Measurements from ENCODE around the gene CP.
"Not testable (repeated sequence)": the region's sequence is repeated elsewhere in the genome, so short reads cannot be mapped to it uniquely, and the experiment has no call there.

Gene CP

DNA sequence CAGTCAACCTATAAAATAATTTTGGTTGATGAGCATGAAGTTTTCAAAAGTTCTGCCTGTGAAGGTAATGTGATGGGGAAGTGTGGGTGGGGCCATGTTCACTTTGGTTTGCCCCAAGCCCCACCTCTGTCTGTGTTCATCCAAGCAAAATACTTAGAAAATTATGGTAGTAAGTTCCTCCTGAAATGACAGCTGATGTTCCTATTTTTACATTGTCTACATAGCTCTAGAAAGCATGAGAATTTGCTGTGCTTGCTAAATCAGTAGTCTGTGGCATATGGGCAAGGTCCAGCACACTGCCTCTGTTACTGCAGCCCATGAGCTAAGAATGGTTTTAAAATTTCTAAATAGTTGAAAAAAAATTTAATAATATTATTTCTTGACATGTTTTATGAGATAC is 21.9 kb upstream of the CP start:
- TF ChIP-seq, protein P1, sequence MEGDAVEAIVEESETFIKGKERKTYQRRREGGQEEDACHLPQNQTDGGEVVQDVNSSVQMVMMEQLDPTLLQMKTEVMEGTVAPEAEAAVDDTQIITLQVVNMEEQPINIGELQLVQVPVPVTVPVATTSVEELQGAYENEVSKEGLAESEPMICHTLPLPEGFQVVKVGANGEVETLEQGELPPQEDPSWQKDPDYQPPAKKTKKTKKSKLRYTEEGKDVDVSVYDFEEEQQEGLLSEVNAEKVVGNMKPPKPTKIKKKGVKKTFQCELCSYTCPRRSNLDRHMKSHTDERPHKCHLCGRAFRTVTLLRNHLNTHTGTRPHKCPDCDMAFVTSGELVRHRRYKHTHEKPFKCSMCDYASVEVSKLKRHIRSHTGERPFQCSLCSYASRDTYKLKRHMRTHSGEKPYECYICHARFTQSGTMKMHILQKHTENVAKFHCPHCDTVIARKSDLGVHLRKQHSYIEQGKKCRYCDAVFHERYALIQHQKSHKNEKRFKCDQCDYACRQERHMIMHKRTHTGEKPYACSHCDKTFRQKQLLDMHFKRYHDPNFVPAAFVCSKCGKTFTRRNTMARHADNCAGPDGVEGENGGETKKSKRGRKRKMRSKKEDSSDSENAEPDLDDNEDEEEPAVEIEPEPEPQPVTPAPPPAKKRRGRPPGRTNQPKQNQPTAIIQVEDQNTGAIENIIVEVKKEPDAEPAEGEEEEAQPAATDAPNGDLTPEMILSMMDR (IDR thresholded peaks at IDR 0.05) = no peak
- no peak for DNase-seq (ENCODE audit: low spot score)
- H3K27ac ChIP-seq = no peak overlapping the region
- no peak overlapping the region for H3K4me3 ChIP-seq

DNA sequence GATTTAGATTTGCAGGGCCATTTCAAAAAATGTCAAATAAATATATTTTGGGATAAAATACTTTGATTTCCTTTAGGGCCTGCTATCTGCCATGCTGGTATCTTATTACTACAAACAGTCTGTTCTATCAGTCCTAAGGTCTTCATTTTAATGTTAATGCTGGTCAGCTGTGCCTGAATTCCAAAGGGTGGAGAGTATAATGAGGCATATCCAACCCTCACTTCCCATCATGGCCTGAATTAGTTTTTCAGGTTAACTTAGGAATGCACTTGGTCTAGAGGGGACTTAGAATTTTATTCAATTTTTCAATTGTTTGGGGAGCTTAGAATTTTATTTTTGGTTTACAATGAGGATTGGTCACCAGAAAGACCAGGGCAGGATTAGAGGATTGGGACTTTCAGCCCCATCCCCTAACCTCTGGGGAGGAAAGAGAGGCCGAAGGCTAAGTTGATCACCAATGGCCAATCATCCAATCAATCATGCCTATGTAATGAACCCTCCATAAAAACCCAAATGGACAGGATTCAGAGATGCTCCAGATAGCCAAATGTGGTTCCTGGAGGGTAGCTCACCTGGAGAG is 17.8 kb upstream of the CP start:
- Histone ChIP-seq H3K27ac (no peak overlapping the region), H3K4me3 (no peak overlapping the region)
- no peak for DNase-seq (ENCODE audit: low spot score)
- TF ChIP-seq, protein P1 (IDR thresholded peaks at IDR 0.05) = no peak

- not testable (repeated sequence) for DNase-seq (ENCODE audit: low spot score); H3K4me3 ChIP-seq; H3K27ac ChIP-seq
Measured at GRCh38 chr3:149238268-149238667, 16.6 kb upstream of the CP start.

DNA sequence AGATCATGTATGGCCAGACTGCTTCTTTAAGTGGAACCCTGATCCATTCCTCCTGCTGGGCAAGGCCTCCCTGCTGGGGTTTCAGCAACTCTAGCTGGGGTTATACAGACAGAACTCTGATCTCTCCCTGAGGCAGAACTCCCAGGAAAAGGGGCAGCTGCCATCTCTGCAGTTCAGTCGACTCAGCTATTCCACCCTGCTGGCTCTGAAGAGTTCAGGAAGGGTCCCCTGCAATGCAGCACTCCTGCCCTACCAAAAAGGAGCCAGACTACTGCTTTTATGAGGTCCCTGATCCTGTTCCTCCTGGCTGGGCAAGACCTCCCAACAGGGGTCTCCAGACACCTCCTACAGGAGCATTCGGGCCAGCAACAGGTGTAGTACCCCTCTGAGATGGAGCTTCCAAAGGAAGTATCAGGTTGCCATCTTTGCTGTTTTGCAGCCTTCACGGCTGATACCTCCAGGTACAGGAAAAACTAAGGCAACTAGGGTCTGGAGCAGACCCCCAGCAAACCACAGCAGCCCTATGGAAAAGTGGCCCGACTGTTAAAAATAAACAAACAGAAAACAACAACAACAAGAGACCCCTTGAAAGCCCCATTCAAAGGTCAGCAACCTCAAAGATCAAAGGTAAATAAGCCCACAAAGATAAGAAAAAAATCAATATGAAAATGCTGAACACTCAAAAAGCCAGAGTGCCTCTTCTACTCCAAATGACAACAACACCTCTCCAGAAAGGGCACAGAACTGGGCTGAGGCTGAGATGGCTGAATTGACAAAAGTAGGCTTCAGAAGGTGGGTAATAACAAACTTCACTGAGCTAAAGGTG is 14.2 kb upstream of the CP start:
- DNase-seq (ENCODE audit: low spot score) = no peak

DNA sequence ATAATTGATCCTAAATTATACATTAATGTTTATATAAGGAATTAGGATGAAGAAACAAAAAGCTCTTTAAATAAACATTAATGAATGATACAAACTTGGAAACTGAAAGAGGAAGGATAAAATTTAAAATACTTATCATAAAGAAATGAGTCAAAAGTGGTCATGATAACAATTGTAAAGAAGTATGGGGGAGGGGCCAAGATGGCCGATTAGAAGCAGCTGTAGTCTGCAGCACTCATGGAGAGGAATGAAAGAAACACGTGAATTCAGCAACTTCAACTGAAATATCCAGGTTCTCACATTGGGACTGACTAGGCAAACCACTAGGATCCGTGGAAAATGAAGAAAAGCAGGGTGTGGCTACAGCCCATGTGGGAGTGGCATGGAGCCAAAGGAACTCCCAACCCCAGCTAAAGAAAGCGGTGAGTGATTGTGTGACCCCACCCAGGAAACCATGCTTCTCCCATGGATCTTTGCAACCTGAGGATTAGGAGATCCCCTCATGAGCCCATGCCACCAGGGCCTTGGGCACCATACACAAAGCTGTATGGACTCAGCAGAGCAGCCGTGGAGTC is 13.1 kb upstream of the CP start:
- H3K27ac ChIP-seq = no peak overlapping the region
- no peak for DNase-seq (ENCODE audit: low spot score)
- no peak overlapping the region for H3K4me3 ChIP-seq
- TF ChIP-seq, protein P1 (IDR thresholded peaks at IDR 0.05) = no peak

More for the DNA sequence above, 14.2 kb upstream of the CP start:
- TF ChIP-seq, protein P1 (IDR thresholded peaks at IDR 0.05) = no peak
- H3K27ac ChIP-seq = no peak overlapping the region
- H3K4me3 ChIP-seq = no peak overlapping the region

GRCh38 chr3:149233323-149233722 is 11.7 kb upstream of the CP start:
- H3K27ac ChIP-seq = no peak overlapping the region
- DNase-seq (ENCODE audit: low spot score) = no peak
- TF ChIP-seq, protein P1 (IDR thresholded peaks at IDR 0.05) = no peak
- H3K4me3 ChIP-seq = no peak overlapping the region

GRCh38 chr3:149231871-149232270 is 10.2 kb upstream of the CP start:
- no peak for DNase-seq (ENCODE audit: low spot score)
- H3K27ac ChIP-seq = no peak overlapping the region
- no peak overlapping the region for H3K4me3 ChIP-seq
- TF ChIP-seq, protein P1 (IDR thresholded peaks at IDR 0.05) = no peak

Data from coronary artery (tissue), 2 donors.